CD4-positive, alpha-beta memory T cell (primary cell): Measurements from ENCODE around the gene ARMH3. TPM values are rescaled to one million over a fixed set of nuclear protein-coding genes. Genes with fewer than 3 reads are reported as not detected.

Source experiments
- CTCF ChIA-PET: fragments of 350-600 bp; sonication (Branson Sonifier 250); formaldehyde crosslinking; loops from one replicate; lab custom pipeline; 2021; ENCODE audit warnings: inconsistent platforms; ENCODE audit not compliant: partially characterized antibody; lab: Charles Lee
- POLR2A ChIA-PET: fragments of 350-600 bp; sonication (Branson Sonifier 250); formaldehyde crosslinking; loops from one replicate; lab custom pipeline; 2021; ENCODE audit not compliant: partially characterized antibody; lab: Charles Lee
- DNase-seq, 5 donors: peaks; one replicate each; pipeline versions ENCODE4 v3.0.0 to v3.0.0-alpha.2; 2020 to 2022; ENCODE audit warnings: mixed read lengths in 1 of 5
- H3K27ac ChIP-seq: one replicate; pipeline ENCODE4 v1.7.0; 2013; ENCODE audit warnings: low read depth, low read length
- H3K27me3 ChIP-seq: 2 replicates; pipeline ENCODE4 v1.7.0; 2013; ENCODE audit warnings: mild to moderate bottlenecking, low read length, moderate library complexity; ENCODE audit not compliant: insufficient read depth
- H3K36me3 ChIP-seq: 2 replicates; pipeline ENCODE4 v1.7.0; 2013; ENCODE audit warnings: mild to moderate bottlenecking, low read length, moderate library complexity; ENCODE audit not compliant: insufficient read depth
- H3K4me1 ChIP-seq: 2 replicates; pipeline ENCODE4 v1.7.0; 2013; ENCODE audit warnings: mild to moderate bottlenecking, low read length, moderate library complexity; ENCODE audit not compliant: insufficient read depth
- H3K4me3 ChIP-seq, 2 donors: one replicate each; pipeline ENCODE4 v1.7.0; 2013; ENCODE audit warnings: low read length in 2 of 2, mild to moderate bottlenecking in 1 of 2
- H3K9me3 ChIP-seq, 2 donors: one replicate each; pipeline ENCODE4 v1.7.0; 2013; ENCODE audit warnings: low read length in 2 of 2, control low read depth in 1 of 2; ENCODE audit not compliant: control insufficient read depth in 1 of 2
- H3K27ac Mint-ChIP-seq, 7 donors: one replicate each; pipeline ENCODE4 v1.8.0; 2020 to 2021; ENCODE audit warnings: mixed read lengths in 7 of 7, mild to moderate bottlenecking in 6 of 7, inconsistent platforms in 3 of 7, moderate library complexity in 3 of 7
- H3K27me3 Mint-ChIP-seq, 2 donors: one replicate each; pipeline ENCODE4 v1.8.0; 2020 to 2021; ENCODE audit warnings: mixed read lengths in 2 of 2
- H3K36me3 Mint-ChIP-seq, 2 donors: one replicate each; pipeline ENCODE4 v1.8.0; 2020 to 2021; ENCODE audit warnings: mixed read lengths in 2 of 2, inconsistent platforms in 1 of 2, mild to moderate bottlenecking in 1 of 2
- H3K4me1 Mint-ChIP-seq, 4 donors: one replicate each; pipeline ENCODE4 v1.8.0; 2020 to 2021; ENCODE audit warnings: mixed read lengths in 4 of 4, mild to moderate bottlenecking in 1 of 4
- H3K4me3 Mint-ChIP-seq, 8 donors: one replicate each; pipeline ENCODE4 v1.8.0; 2020 to 2021; ENCODE audit warnings: mixed read lengths in 8 of 8, mild to moderate bottlenecking in 7 of 8, moderate library complexity in 6 of 8, inconsistent platforms in 3 of 8
- H3K9me3 Mint-ChIP-seq, 8 donors: one replicate each; pipeline ENCODE4 v1.8.0; 2020 to 2021; ENCODE audit warnings: mixed read lengths in 8 of 8, mild to moderate bottlenecking in 5 of 8, inconsistent platforms in 3 of 8, moderate library complexity in 1 of 8
- intact Hi-C: fragments of 100-400 bp; cut with micrococcal nuclease; formaldehyde crosslinking; loops from one replicate; pipeline ENCODE4 v1.15.1; 2023
- polyA plus RNA-seq, 2 donors: library from polyadenylated mRNA; unstranded; fragments of 300-500 nt; fragmentation: Illumina TruSeq; gene quantifications; one replicate each; pipeline ENCODE4 v1.2.3, GENCODE V29; 2021
- total RNA-seq, 2 experiments: library from RNA; stranded (reverse); gene quantifications; one replicate each; pipeline ENCODE4 v1.2.3, GENCODE V29; 2021

Gene ARMH3
- total and polyA plus RNA-seq, 4 experiments from 2014 or later, result 21.9 to 31.8 (median 30.0) TPM

- CTCF ChIA-PET, result no interaction called here
- H3K36me3 Mint-ChIP-seq, result peaks cover 73 to 78% of the 10 kb centered on the region in 2 donors
- H3K36me3 ChIP-seq, result peaks cover 8% of the 10 kb centered on the region
Measured at GRCh38 chr10:101950213-101950612, 105.8 kb downstream of the ARMH3 start.

DNA sequence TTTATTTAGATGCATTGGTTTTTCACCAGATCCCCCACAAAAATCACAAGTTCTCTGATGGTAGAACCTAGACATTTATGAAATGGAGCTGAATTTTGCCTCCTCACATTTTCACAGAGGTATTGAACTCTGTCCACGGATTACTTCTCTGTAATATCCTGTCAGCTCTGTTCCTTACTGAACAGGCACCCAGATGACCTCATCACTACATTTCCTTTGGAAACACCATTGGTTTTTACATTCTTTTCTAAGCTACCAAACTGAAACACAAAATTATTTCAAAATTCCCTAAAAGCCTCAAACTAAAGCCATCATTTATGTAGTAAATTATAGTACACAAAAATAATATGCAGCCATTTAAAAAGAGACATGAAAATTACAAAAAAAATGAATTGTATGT is 114.1 kb downstream of the ARMH3 start:
- Mint-ChIP-seq H3K4me1 (peaks cover 0 to 7% (median 4%) of the 10 kb centered on the region in 4 donors), H3K36me3 (peaks cover 47 to 56% of the 10 kb centered on the region in 2 donors), H3K4me3 (no peak overlapping the region), H3K27me3 (no peaks in the 10 kb centered on the region), H3K27ac (no peak overlapping the region), H3K9me3 (peaks cover 0 to 9% (median 0%) of the 10 kb centered on the region in 8 donors)
- H3K27ac ChIP-seq, result no peak overlapping the region
- no peak overlapping the region for H3K4me3 ChIP-seq
- intact Hi-C loops, result no loop called here
- no peaks in the 10 kb centered on the region for H3K4me1 ChIP-seq
- no peaks in the 10 kb centered on the region for H3K36me3 ChIP-seq
- CTCF ChIA-PET, result interaction anchor here (0.8 to 1.5 kb wide), 4 partner anchors 10 to 131 kb away, joined by 3 to 4 read pairs (median 4); no protein-coding TSS in a partner anchor
- no peaks in the 10 kb centered on the region for H3K27me3 ChIP-seq
- DNase-seq, result no peak
- H3K9me3 ChIP-seq, result no peaks in the 10 kb centered on the region
- POLR2A ChIA-PET, result no interaction called here

More at GRCh38 chr10:101950213-101950612, 105.8 kb downstream of the ARMH3 start:
- intact Hi-C loops, result no loop called here
- H3K4me1 Mint-ChIP-seq, result peaks cover 0 to 2% (median 0%) of the 10 kb centered on the region in 4 donors
- H3K27ac Mint-ChIP-seq, result no peak overlapping the region
- no peaks in the 10 kb centered on the region for H3K27me3 Mint-ChIP-seq
- Histone ChIP-seq H3K27me3 (no peaks in the 10 kb centered on the region), H3K4me3 (no peak overlapping the region), H3K9me3 (peaks cover 0 to 5% of the 10 kb centered on the region in 2 donors), H3K4me1 (no peaks in the 10 kb centered on the region), H3K27ac (no peak overlapping the region)
- peaks cover 0 to 39% (median 13%) of the 10 kb centered on the region in 8 donors for H3K9me3 Mint-ChIP-seq
- POLR2A ChIA-PET, result no interaction called here
- DNase-seq, result no peak
- H3K4me3 Mint-ChIP-seq, result no peak overlapping the region

- intact Hi-C loops, result no loop called here
- Mint-ChIP-seq H3K27me3 (no peaks in the 10 kb centered on the region), H3K4me1 (peaks cover 0 to 7% (median 4%) of the 10 kb centered on the region in 4 donors), H3K4me3 (no peak overlapping the region), H3K9me3 (peaks cover 0 to 1% (median 0%) of the 10 kb centered on the region in 8 donors), H3K36me3 (peaks cover 42 to 47% of the 10 kb centered on the region in 2 donors), H3K27ac (peak overlapping the region in 1 of 7 donors; percentile 59)
- H3K27ac ChIP-seq, result no peak overlapping the region
- DNase-seq, result no peak
- H3K9me3 ChIP-seq, result no peaks in the 10 kb centered on the region
- POLR2A ChIA-PET, result no interaction called here
- H3K27me3 ChIP-seq, result no peaks in the 10 kb centered on the region
- H3K36me3 ChIP-seq, result no peaks in the 10 kb centered on the region
- no peaks in the 10 kb centered on the region for H3K4me1 ChIP-seq
- H3K4me3 ChIP-seq, result no peak overlapping the region
- CTCF ChIA-PET, result interaction anchor here (0.8 to 1.5 kb wide), 3 partner anchors 9 to 100 kb away, joined by 3 to 4 read pairs (median 3); no protein-coding TSS in a partner anchor
Measured at GRCh38 chr10:101940916-101941315, 115.1 kb downstream of the ARMH3 start.

DNA sequence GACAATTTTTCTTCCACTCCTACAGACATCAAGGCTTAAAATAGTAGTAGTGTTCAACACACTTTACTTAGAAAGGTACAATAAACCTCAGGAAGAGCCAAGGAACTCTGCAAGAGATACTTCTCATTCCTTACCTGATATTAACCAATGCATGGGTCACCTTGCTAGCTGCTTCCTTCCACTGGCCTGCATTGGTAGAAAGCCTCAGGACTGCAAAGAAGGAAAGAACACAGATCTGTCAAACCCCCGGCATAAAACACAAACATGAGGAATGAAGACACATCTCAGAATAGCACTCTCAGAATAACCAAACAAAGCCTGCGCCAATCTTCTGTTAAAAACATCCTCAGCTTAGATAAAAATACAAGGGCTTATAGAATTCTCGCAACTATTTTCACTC is 116.2 kb downstream of the ARMH3 start:
- Mint-ChIP-seq H3K9me3 (peaks cover 0 to 1% (median 0%) of the 10 kb centered on the region in 8 donors), H3K27ac (peak overlapping the region in 2 of 7 donors; percentile 11 to 85), H3K27me3 (no peaks in the 10 kb centered on the region), H3K36me3 (peaks cover 42 to 47% of the 10 kb centered on the region in 2 donors), H3K4me3 (no peak overlapping the region), H3K4me1 (peaks cover 0 to 7% (median 4%) of the 10 kb centered on the region in 4 donors)
- Histone ChIP-seq H3K27me3 (no peaks in the 10 kb centered on the region), H3K4me3 (no peak overlapping the region), H3K27ac (no peak overlapping the region), H3K9me3 (no peaks in the 10 kb centered on the region), H3K4me1 (no peaks in the 10 kb centered on the region), H3K36me3 (no peaks in the 10 kb centered on the region)
- DNase-seq, result no peak
- CTCF ChIA-PET, result no interaction called here
- intact Hi-C loops, result no loop called here
- POLR2A ChIA-PET, result no interaction called here

GRCh38 chr10:101939008-101939648 is 116.8 kb downstream of the ARMH3 start:
- H3K4me1 ChIP-seq, result no peaks in the 10 kb centered on the region
- H3K4me1 Mint-ChIP-seq, result peaks cover 0 to 8% (median 4%) of the 10 kb centered on the region in 4 donors
- no peak overlapping the region for H3K4me3 Mint-ChIP-seq
- H3K9me3 ChIP-seq, result no peaks in the 10 kb centered on the region
- no peaks in the 10 kb centered on the region for H3K27me3 Mint-ChIP-seq
- H3K27ac ChIP-seq, result no peak overlapping the region
- peaks cover 0 to 1% (median 0%) of the 10 kb centered on the region in 8 donors for H3K9me3 Mint-ChIP-seq
- H3K36me3 Mint-ChIP-seq, result peaks cover 42 to 47% of the 10 kb centered on the region in 2 donors
- H3K27ac Mint-ChIP-seq, result no peak overlapping the region
- DNase-seq, result no peak
- CTCF ChIA-PET, result interaction anchor here (1.1 kb wide), 1 partner anchor 12 kb away, joined by 3 read pairs; no protein-coding TSS in a partner anchor
- intact Hi-C loops, result no loop called here
- H3K4me3 ChIP-seq, result no peak overlapping the region
- H3K36me3 ChIP-seq, result no peaks in the 10 kb centered on the region
- POLR2A ChIA-PET, result no interaction called here
- H3K27me3 ChIP-seq, result no peaks in the 10 kb centered on the region

GRCh38 chr10:101938305-101939007 is 117.5 kb downstream of the ARMH3 start:
- Histone ChIP-seq H3K27me3 (no peaks in the 10 kb centered on the region), H3K4me1 (no peaks in the 10 kb centered on the region), H3K4me3 (no peak overlapping the region), H3K9me3 (no peaks in the 10 kb centered on the region), H3K36me3 (no peaks in the 10 kb centered on the region), H3K27ac (no peak overlapping the region)
- Mint-ChIP-seq H3K4me1 (peaks cover 0 to 8% (median 5%) of the 10 kb centered on the region in 4 donors), H3K4me3 (no peak overlapping the region), H3K9me3 (peaks cover 0 to 1% (median 0%) of the 10 kb centered on the region in 8 donors), H3K27ac (peak overlapping the region in 1 of 7 donors; percentile 53), H3K36me3 (peaks cover 39 to 46% of the 10 kb centered on the region in 2 donors), H3K27me3 (no peaks in the 10 kb centered on the region)
- ChIA-PET CTCF (interaction anchor here (1.1 kb wide), 1 partner anchor 12 kb away, joined by 3 read pairs; no protein-coding TSS in a partner anchor), POLR2A (no interaction called here)
- no peak for DNase-seq
- intact Hi-C loops, result no loop called here

DNA sequence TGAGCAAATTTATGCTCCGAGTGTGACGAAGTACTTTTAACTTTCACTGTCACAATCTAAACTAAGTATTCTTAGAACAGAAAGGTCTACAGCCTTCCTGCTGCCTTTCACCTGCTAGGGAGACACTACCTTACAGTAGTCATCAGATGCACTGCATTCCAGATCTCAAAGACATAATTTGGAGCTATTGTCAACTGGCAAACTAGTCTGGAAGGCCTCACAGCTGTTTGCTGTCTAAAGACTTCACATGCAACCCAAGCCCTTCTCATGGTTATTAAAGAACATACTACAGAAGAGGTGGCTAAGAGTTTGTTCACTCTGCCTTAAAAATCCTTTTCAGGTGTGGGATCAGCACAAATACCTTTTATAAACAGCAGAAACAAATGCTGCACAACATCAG is 120.5 kb downstream of the ARMH3 start:
- POLR2A ChIA-PET, result no interaction called here
- CTCF ChIA-PET, result interaction anchor here (0.7 kb wide), 1 partner anchor 22 kb away, joined by 3 read pairs; no protein-coding TSS in a partner anchor
- Histone ChIP-seq H3K27ac (no peak overlapping the region), H3K27me3 (no peaks in the 10 kb centered on the region), H3K4me3 (no peak overlapping the region), H3K4me1 (no peaks in the 10 kb centered on the region), H3K36me3 (no peaks in the 10 kb centered on the region), H3K9me3 (no peaks in the 10 kb centered on the region)
- Mint-ChIP-seq H3K27ac (no peak overlapping the region), H3K27me3 (no peaks in the 10 kb centered on the region), H3K9me3 (no peaks in the 10 kb centered on the region), H3K4me3 (no peak overlapping the region), H3K36me3 (peaks cover 28 to 34% of the 10 kb centered on the region in 2 donors), H3K4me1 (peaks cover 0 to 4% (median 3%) of the 10 kb centered on the region in 4 donors)
- intact Hi-C loops, result no loop called here
- DNase-seq, result no peak
